Stimulated activated naive B cell treated with anti-CD40 and anti-IgM and Interleukin-4, amounts not matched to agents 10 μg/mL and 1 μg/mL and 100 μg/mL, for 72 hours (primary cell): Measurements from ENCODE around the gene TMUB1.
A peak's percentile ranks its signal among the peaks of the same experiment; 100 is the strongest.

Experiments used
- ATAC-seq, 2 donors: fragments of 150-1000 bp; cut with Tn5 transposase; replicated peaks; 2 replicates each; pipeline ENCODE4 v1.10.0; 2021; ENCODE audit warnings: moderate library complexity in 1 of 2
- DNase-seq: peaks from one replicate; pipeline ENCODE4 v3.0.0; 2021
- H3K27ac Mint-ChIP-seq: one replicate; pipeline ENCODE4 v1.8.0; 2022; ENCODE audit warnings: mild to moderate bottlenecking, mixed read lengths
- H3K27me3 Mint-ChIP-seq, 2 donors: one replicate each; pipeline ENCODE4 v1.8.0; 2022; ENCODE audit warnings: mixed read lengths in 2 of 2
- H3K36me3 Mint-ChIP-seq, 2 donors: one replicate each; pipeline ENCODE4 v1.8.0; 2022; ENCODE audit warnings: mixed read lengths in 2 of 2, mild to moderate bottlenecking in 1 of 2
- H3K4me1 Mint-ChIP-seq, 2 donors: one replicate each; pipeline ENCODE4 v1.8.0; 2022; ENCODE audit warnings: mixed read lengths in 2 of 2, mild to moderate bottlenecking in 1 of 2
- H3K4me3 Mint-ChIP-seq, 2 donors: one replicate each; pipeline ENCODE4 v1.8.0; 2022; ENCODE audit warnings: mild to moderate bottlenecking in 2 of 2, mixed read lengths in 2 of 2, moderate library complexity in 1 of 2
- H3K9me3 Mint-ChIP-seq, 2 donors: one replicate each; pipeline ENCODE4 v1.8.0; 2022; ENCODE audit warnings: mixed read lengths in 2 of 2, mild to moderate bottlenecking in 1 of 2

The TMUB1 gene

GRCh38 chr7:151088019-151088855, 4.9 kb upstream of the TMUB1 start:
- no peak for DNase-seq

DNA sequence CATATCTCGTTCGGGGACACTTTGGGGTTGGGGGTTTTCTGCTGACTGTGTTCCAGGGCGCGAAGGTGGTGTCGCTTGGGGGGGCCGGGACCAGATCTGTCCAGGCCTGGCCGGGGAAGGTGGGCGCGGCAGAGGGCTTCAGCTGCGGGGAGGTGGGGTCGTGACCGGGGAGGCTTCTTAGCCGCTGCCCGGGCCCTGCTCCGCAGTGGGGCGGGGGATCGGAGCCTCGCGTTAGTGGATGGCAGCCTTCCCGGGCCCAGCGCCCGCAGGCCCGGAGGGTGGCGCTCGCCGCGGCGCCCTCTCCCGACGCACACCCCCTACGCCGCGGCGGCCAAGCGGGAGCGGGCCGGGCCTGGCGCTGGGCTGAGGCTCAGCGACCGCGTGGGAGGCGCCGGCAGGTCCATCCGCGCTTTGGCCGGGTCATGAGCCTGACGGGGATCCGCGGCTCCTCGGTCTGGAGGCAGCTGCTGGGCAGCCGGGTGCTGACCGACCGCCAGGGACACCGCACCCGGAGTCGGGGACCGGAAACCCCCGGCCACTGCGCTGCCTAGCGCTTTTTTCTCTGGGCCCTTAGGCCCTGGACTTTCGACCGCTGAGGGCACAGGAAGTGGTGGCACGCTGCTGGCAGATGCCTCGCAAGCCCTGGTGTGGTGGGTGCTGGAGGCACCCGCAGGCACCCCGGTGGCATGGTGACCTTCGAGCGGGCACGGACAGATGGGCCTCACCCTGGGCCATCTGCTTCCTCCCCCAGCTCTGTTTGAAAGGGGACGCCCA, 4.1 kb upstream of the TMUB1 start:
- H3K27ac Mint-ChIP-seq: peak overlapping the region; percentile 81
- H3K4me3 Mint-ChIP-seq: peak overlapping the region; percentile 82 to 86
- peaks cover 34 to 46% of the 10 kb centered on the region in 2 donors for H3K4me1 Mint-ChIP-seq
- H3K9me3 Mint-ChIP-seq: no peaks in the 10 kb centered on the region
- H3K36me3 Mint-ChIP-seq: peaks cover 0 to 17% of the 10 kb centered on the region in 2 donors
- peak in 1 of 2 donors; percentile 11 for ATAC-seq
- peaks cover 28 to 62% of the 10 kb centered on the region in 2 donors for H3K27me3 Mint-ChIP-seq
- peak; percentile 23 for DNase-seq

More at GRCh38 chr7:151088019-151088855, 4.9 kb upstream of the TMUB1 start:
- Mint-ChIP-seq H3K36me3 (peaks cover 0 to 11% of the 10 kb centered on the region in 2 donors), H3K27me3 (peaks cover 28 to 63% of the 10 kb centered on the region in 2 donors), H3K27ac (no peak overlapping the region), H3K4me1 (peaks cover 28 to 39% of the 10 kb centered on the region in 2 donors), H3K4me3 (peak overlapping the region; percentile 55 to 82), H3K9me3 (no peaks in the 10 kb centered on the region)
- ATAC-seq: no peak

DNA sequence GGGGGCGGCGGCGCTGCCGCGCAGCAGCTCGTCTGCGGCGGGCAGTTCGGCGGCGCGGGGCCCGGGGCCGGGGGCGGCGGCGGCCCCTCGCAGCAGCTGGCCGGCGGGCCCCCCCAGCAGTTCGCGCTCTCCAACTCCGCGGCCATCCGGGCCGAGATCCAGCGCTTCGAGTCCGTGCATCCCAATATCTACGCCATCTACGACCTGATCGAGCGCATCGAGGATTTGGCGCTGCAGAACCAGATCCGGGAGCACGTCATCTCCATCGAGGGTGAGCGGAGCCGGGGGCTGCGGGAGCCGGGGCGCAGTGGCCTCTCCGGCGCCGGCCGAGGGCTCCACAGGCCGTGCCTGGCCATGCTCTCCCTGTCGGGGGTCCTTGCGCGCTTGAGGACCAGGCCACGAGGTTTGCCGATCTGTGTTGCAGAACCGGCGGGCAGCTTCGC, 3.5 kb upstream of the TMUB1 start:
- Mint-ChIP-seq H3K27ac (peak overlapping the region; percentile 81), H3K36me3 (peaks cover 0 to 17% of the 10 kb centered on the region in 2 donors), H3K27me3 (peaks cover 28 to 60% of the 10 kb centered on the region in 2 donors), H3K4me1 (peaks cover 38 to 52% of the 10 kb centered on the region in 2 donors), H3K4me3 (peak overlapping the region; percentile 82 to 86), H3K9me3 (no peaks in the 10 kb centered on the region)
- ATAC-seq: no peak
- DNase-seq: no peak

DNA sequence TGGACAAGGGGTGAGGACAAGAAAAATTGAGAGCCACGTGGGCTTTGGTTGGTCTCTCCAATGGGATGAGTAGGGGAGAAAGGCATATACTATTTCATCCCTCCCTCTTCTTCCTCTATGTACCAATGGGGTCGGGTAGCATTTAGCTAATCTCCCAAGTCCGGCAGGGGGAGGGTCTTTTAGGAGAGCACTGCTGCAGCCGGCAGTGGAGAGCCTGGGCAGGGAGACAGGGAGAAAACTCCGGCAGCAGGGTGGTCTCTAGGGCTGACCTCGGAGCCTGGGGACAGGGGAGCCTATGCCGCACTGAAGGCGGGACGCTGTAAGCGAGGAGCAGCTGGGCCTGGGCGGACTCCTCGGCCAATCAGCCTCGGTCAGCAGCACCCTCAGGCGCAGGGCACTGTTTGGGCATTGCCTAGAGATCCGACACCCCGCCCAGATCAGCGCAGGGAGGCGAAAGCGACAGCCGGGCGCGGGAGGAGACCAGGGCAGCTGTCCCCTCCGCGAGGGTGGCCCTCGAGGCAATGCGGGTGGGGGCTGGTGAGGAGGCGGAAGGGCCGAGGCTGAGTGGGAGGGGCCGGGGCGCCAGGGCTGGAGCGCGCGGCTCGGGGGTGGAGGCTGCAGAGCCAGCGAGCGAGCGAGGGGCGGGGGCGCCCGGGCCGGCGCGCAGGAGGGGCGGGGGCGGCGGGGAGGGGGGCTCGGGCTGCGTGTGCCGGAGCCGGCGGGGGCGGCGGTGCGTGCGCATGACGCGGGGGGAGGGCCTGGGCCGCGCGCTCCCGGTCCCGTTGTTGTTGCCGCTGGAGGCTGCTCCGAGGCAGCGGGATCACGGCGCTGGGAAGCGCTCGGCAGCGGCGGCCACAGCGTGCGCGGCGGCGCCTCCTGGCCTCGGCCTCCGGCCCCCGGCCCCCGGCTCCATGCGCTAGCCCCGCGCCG, 2.7 kb upstream of the TMUB1 start, which contains the start of gene AGAP3:
Gene AGAP3, plus strand, starts transcription at position 785 of the 930 bp plus-strand sequence. CDS start 267 bp downstream, outside the sequence.
- Mint-ChIP-seq H3K4me3 (peak within 1 kb of the TSS; percentile 88 to 89), H3K4me1 (peaks cover 40 to 59% of the 10 kb centered on the region in 2 donors), H3K36me3 (peaks cover 0 to 13% of the 10 kb centered on the region in 2 donors), H3K9me3 (no peaks in the 10 kb centered on the region), H3K27ac (peak within 1 kb of the TSS; percentile 90), H3K27me3 (peaks cover 28 to 52% of the 10 kb centered on the region in 2 donors)
- peak; percentile 14 to 28 for ATAC-seq
- DNase-seq: no peak

DNA sequence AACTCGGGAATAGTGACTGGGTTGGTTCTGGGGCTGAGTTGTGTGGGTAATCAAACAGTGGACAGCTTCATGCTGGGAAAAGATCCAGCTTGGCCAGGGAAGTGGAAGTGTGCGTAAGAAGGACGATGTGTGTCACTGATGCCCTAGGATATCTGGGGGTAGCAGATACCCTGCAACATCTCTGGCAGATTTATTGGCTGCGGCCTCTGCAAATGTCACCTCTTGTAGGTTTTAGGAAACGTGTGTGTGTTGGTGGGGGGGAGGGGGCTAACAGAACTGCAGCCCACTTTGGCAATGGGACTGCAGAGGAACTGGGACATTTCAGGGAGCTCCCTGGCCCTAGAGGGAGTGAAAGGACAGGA, 2.0 kb upstream of the TMUB1 start:
- peaks cover 40 to 59% of the 10 kb centered on the region in 2 donors for H3K4me1 Mint-ChIP-seq
- H3K27me3 Mint-ChIP-seq: peaks cover 28 to 46% of the 10 kb centered on the region in 2 donors
- DNase-seq (no peak), ATAC-seq (no peak)
- no peak overlapping the region for H3K27ac Mint-ChIP-seq
- peaks cover under 1 to 13% of the 10 kb centered on the region in 2 donors for H3K36me3 Mint-ChIP-seq
- peak overlapping the region; percentile 88 to 89 for H3K4me3 Mint-ChIP-seq
- H3K9me3 Mint-ChIP-seq: no peaks in the 10 kb centered on the region

DNA sequence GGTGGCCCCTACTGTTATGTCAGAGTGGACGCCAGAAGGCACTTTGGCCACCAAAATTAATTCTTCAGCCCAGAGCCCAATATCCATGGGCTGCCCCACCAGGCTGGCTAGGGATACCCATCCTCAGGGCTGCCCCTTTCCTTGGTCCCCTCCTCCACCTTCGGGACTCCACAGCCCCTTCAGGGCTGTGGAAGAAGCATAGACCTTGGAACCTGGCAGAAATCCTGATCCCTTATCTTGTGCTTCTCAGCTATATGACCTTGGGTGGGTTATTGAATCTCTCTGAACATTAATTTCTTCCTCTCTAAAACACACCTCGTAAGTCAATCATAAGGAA, 499 bp upstream of the TMUB1 start:
- Mint-ChIP-seq H3K9me3 (no peaks in the 10 kb centered on the region), H3K4me3 (peak overlapping the region; percentile 91 to 99), H3K27me3 (peaks cover 16 to 31% of the 10 kb centered on the region in 2 donors), H3K4me1 (peaks cover 40 to 66% of the 10 kb centered on the region in 2 donors), H3K36me3 (peaks cover 6 to 16% of the 10 kb centered on the region in 2 donors), H3K27ac (no peak overlapping the region)
- DNase-seq: no peak
- ATAC-seq: no peak

- H3K27ac Mint-ChIP-seq: peak overlapping the region; percentile 98
- ATAC-seq: no peak
- peaks cover 43 to 63% of the 10 kb centered on the region in 2 donors for H3K4me1 Mint-ChIP-seq
- DNase-seq: no peak
- H3K9me3 Mint-ChIP-seq: no peaks in the 10 kb centered on the region
- peaks cover 9 to 23% of the 10 kb centered on the region in 2 donors for H3K36me3 Mint-ChIP-seq
- H3K4me3 Mint-ChIP-seq: peak overlapping the region; percentile 91 to 99
- H3K27me3 Mint-ChIP-seq: peaks cover 15 to 24% of the 10 kb centered on the region in 2 donors
Measured at GRCh38 chr7:151082141-151083070, 887 bp downstream of the TMUB1 start.

GRCh38 chr7:151081170-151082101, 1.9 kb downstream of the TMUB1 start:
- H3K27ac Mint-ChIP-seq: peak overlapping the region; percentile 95
- no peaks in the 10 kb centered on the region for H3K9me3 Mint-ChIP-seq
- peaks cover 9 to 25% of the 10 kb centered on the region in 2 donors for H3K36me3 Mint-ChIP-seq
- peak overlapping the region; percentile 91 to 99 for H3K4me3 Mint-ChIP-seq
- ATAC-seq (no peak), DNase-seq (no peak)
- peaks cover 15 to 19% of the 10 kb centered on the region in 2 donors for H3K27me3 Mint-ChIP-seq
- peaks cover 43 to 57% of the 10 kb centered on the region in 2 donors for H3K4me1 Mint-ChIP-seq

DNA sequence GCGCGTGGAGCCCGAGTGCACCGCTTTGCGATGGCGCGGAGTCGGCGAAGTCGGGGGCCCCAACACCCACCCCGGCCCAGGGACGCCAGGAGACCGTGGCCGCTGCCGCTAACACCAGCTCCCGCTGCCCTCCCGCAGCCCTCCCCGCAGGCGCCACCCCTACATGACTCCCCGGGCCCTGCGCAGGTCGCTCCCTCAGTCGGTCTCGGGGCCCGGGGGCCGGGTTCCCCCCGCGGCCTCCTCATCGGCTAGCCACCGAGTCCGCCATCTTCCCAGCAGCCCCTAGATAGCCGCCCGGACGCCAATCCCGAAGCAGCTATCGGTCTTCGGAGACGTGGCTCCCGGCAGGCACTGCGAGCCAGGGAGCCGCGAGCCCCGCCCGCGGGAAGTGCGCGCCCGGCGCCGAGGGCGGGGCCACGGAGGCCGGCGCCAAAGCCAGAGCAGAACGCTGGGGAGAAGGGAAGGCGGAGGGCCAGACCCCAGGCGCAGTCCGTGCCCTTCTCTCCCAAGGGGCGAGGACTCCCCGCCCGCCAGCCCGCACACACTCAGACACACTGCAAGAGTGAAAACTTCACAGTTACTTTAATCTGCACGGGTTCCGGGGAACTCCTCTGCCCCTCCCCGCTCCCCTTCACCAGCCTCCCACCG, 2.6 kb downstream of the TMUB1 start, which contains the start of gene FASTK:
Gene FASTK, minus strand, starts transcription at position 288 of the 648 bp plus-strand sequence. Its CDS starts 43 bp downstream, at position 245.
- peak; percentile 86 to 87 for ATAC-seq
- peaks cover 11 to 13% of the 10 kb centered on the region in 2 donors for H3K27me3 Mint-ChIP-seq
- H3K4me1 Mint-ChIP-seq: peaks cover 40 to 52% of the 10 kb centered on the region in 2 donors
- H3K9me3 Mint-ChIP-seq: no peaks in the 10 kb centered on the region
- H3K36me3 Mint-ChIP-seq: peaks cover 15 to 29% of the 10 kb centered on the region in 2 donors
- peak within 1 kb of the TSS; percentile 91 to 99 for H3K4me3 Mint-ChIP-seq
- H3K27ac Mint-ChIP-seq: peak within 1 kb of the TSS; percentile 95
- peak; percentile 83 for DNase-seq

DNA sequence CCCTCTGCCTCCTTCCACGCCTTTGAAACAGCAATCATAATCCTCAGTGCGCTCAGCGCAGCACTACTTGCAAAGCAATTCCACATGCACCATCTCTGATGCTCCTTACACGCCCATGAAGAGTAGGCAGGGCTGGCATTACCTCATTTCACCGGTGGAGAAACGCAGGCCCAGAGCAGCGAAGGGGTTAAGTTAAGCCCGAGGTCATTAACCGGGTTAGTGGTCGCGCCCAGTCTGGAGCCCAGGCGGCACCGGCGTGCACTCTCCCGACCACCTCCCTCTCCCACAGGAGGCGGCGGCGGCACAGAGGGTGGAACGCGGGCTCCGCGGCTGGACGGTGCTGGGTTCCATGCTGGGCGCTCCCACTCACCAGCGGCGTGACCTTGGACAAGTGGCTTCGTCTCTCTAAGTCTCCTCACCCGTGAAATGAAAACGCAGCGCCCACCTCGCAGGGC, 3.2 kb downstream of the TMUB1 start:
- peak overlapping the region; percentile 95 for H3K27ac Mint-ChIP-seq
- ATAC-seq: peak; percentile 8 to 15
- no peaks in the 10 kb centered on the region for H3K9me3 Mint-ChIP-seq
- DNase-seq: no peak
- H3K36me3 Mint-ChIP-seq: peaks cover 19 to 33% of the 10 kb centered on the region in 2 donors
- peak overlapping the region; percentile 91 to 94 for H3K4me3 Mint-ChIP-seq
- H3K27me3 Mint-ChIP-seq: peaks cover 5 to 8% of the 10 kb centered on the region in 2 donors
- peaks cover 35 to 47% of the 10 kb centered on the region in 2 donors for H3K4me1 Mint-ChIP-seq

DNA sequence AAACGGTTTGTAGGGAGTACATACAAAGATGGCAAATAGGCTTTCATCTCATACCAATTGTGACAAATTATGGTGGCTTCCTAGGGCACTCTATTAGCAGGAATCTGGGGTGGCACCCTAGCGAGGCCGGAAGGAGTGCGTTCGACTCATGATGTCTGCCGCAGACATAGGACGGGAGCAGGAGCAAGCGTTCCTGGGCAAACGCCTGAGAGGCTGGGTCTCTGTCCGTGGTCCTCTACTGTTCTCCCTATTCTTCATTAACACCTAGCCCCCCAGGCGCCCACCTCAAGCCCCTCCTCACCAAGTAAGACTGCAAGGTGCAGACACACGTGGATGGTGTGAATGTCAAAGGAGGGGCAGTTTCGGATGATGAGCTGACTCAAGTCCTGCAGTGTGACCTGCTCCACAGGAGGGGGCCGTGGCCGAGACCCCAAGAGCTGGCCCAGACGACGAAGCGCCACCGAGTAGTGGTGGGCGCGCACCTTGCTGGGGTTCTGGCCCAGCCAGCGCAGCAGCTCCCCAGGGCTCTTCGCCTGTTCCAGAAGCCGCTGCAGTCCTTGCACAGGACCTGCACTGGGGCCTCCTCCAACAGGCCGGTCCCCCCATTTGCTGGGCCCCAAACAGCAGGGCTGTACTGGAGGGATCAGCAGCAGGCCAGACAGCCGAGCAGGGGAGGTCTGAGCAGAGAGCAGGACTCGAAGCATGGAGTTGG, 3.9 kb downstream of the TMUB1 start:
- DNase-seq: no peak
- Mint-ChIP-seq H3K4me3 (peak overlapping the region; percentile 91 to 94), H3K27me3 (peaks cover 0 to under 1% of the 10 kb centered on the region in 2 donors), H3K27ac (peak overlapping the region; percentile 95), H3K36me3 (peaks cover 25 to 33% of the 10 kb centered on the region in 2 donors), H3K9me3 (no peaks in the 10 kb centered on the region), H3K4me1 (peaks cover 30 to 44% of the 10 kb centered on the region in 2 donors)
- ATAC-seq: no peak
